GM12875 (cell line): Measurements from ENCODE around the gene TARBP2.

ENCODE experiments used
- H3K4me3 ChIP-seq: one replicate; pipeline ENCODE4 v1.5.1; 2011; ENCODE audit warnings: low read depth, low read length, control low read depth
- TF ChIP-seq, protein P1 (sequence below): IDR thresholded peaks from 2 replicates; pipeline ENCODE4 v1.5.1; 2011; ENCODE audit warnings: low read depth, mild to moderate bottlenecking, control low read depth, inconsistent platforms, low read length, moderate library complexity, borderline replicate concordance; ENCODE audit not compliant: insufficient read depth

Gene TARBP2

DNA sequence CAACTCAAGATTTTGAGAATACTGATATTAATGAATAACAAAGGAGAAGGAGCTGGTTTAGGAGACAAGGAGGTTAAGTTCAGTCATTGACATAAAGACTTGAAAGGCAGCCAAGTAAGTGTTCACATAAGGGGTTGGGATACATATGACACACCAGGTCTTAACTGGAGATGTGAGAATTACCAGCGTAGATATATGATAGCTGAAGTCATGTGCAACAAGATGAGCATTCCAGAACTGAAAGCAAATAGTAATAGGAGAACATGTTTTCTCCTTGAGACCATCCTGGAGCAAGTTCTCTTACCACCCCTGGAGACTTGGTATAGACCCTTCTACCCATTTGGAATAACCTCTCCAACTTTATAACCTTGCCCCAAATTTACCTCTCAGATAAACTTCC lies 49.5 kb downstream of the TARBP2 start:
- H3K4me3 ChIP-seq = no peak overlapping the region
- TF ChIP-seq, protein P1, sequence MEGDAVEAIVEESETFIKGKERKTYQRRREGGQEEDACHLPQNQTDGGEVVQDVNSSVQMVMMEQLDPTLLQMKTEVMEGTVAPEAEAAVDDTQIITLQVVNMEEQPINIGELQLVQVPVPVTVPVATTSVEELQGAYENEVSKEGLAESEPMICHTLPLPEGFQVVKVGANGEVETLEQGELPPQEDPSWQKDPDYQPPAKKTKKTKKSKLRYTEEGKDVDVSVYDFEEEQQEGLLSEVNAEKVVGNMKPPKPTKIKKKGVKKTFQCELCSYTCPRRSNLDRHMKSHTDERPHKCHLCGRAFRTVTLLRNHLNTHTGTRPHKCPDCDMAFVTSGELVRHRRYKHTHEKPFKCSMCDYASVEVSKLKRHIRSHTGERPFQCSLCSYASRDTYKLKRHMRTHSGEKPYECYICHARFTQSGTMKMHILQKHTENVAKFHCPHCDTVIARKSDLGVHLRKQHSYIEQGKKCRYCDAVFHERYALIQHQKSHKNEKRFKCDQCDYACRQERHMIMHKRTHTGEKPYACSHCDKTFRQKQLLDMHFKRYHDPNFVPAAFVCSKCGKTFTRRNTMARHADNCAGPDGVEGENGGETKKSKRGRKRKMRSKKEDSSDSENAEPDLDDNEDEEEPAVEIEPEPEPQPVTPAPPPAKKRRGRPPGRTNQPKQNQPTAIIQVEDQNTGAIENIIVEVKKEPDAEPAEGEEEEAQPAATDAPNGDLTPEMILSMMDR = no peak

DNA sequence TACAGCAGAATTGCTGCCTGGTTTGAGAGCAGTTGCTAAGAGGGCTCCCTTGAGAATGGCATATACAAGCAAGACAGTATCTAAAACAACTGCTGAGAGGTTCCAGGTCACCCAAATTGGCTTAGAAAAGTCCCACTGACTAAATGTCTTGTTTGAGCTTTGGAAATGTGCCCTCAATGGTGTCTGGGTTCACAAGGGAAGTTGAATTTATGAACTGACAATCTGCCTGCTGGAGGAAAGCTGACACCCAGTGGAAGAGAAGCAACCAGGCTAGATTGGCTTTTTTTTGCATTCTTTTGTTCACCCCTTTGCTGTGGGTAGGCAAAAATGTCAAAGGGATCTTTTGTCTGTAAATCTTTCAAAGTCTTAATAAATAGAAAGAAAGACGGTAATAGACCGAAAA lies 50.8 kb downstream of the TARBP2 start:
- TF ChIP-seq, protein P1 = no peak

DNA sequence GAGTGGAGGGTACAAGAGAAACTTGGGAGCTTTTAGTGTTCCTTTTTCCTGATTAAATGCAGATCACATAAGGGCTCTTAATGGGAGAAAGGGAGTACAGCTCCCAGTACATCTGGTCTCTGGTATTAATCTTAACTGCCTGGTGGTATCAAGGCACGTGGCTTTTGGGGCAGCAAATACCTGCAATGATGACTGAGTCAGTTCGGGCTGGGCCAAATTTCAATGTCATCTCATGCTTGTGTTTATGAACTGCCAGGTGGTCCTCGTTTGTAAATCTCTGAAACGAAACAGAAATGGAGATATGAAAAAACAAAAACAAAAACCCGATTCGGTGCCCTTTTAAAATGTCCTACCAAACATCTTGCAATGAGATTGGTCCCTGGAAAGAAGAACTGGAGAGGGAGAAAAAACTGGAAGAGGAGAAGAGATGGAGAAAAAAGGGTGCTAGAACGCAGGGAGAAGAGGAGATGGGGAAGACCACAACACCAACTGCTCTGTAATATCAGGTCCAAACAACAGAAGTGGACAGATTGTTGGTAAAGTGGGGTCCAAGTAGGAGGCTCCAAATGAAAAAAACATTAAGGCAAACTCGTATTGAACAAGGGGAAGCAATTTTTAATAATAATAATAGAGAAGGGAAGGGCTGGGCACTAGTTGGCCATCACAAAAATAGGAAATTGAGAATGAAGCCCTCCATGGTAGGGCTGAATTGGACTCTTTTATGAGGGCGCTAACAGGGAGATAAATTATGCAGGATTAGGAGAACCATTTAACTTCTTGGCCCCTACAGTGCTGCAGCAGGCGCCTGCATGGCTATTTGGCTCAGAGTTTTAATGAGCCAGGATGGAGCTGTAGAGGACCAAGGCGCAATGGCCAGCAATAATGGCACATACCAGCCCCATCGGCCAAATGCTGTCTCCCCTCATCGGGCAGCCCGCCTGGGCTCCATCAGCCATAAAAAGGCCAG lies 51.6 kb downstream of the TARBP2 start:
- TF ChIP-seq, protein P1 = no peak
- no peak overlapping the region for H3K4me3 ChIP-seq

More for the DNA sequence above, 50.8 kb downstream of the TARBP2 start:
- H3K4me3 ChIP-seq = no peak overlapping the region
